H9 (cell line): ENCODE results near the gene EML4. TPM values are rescaled to one million over a fixed set of nuclear protein-coding genes. Genes with fewer than 3 reads are reported as not detected.

Experiments used
- DNase-seq: peaks from one replicate; pipeline ENCODE4 v3.0.0-alpha.2; 2017
- H2AFZ ChIP-seq: one replicate; pipeline ENCODE4 v1.6.1; 2013; ENCODE audit warnings: mild to moderate bottlenecking, low read length, control low read depth, moderate library complexity
- H2AK5ac ChIP-seq: 2 replicates; pipeline ENCODE4 v1.6.1; 2013; ENCODE audit warnings: low read length, control low read depth, mixed read lengths; ENCODE audit not compliant: insufficient read length
- H2BK120ac ChIP-seq: one replicate; pipeline ENCODE4 v1.6.1; 2013; ENCODE audit warnings: low read depth, mild to moderate bottlenecking, low read length, control low read depth, inconsistent platforms; ENCODE audit not compliant: poor library complexity, severe bottlenecking
- H2BK12ac ChIP-seq: 2 replicates; pipeline ENCODE4 v1.6.1; 2013; ENCODE audit warnings: low read length, control low read depth, mixed read lengths, low read depth; ENCODE audit not compliant: insufficient read length
- H2BK15ac ChIP-seq: 2 replicates; pipeline ENCODE4 v1.6.1; 2013; ENCODE audit warnings: low read depth, low read length, control low read depth
- H2BK20ac ChIP-seq: one replicate; pipeline ENCODE4 v1.6.1; 2013; ENCODE audit warnings: low read depth, mild to moderate bottlenecking, low read length, control low read depth, inconsistent platforms; ENCODE audit not compliant: poor library complexity, severe bottlenecking
- H2BK5ac ChIP-seq: 2 replicates; pipeline ENCODE4 v1.6.1; 2013; ENCODE audit warnings: low read length, control low read depth, mixed read lengths; ENCODE audit not compliant: insufficient read length
- H3K14ac ChIP-seq: 2 replicates; pipeline ENCODE4 v1.6.1; 2013; ENCODE audit warnings: low read length, control low read depth; ENCODE audit not compliant: insufficient read depth
- H3K18ac ChIP-seq: 2 replicates; pipeline ENCODE4 v1.6.1; 2013; ENCODE audit warnings: low read depth, mild to moderate bottlenecking, mixed read lengths, low read length, control low read depth; ENCODE audit not compliant: insufficient read length
- H3K23ac ChIP-seq: 2 replicates; pipeline ENCODE4 v1.6.1; 2013; ENCODE audit warnings: low read length, control low read depth, mixed read lengths, low read depth; ENCODE audit not compliant: insufficient read length
- H3K23me2 ChIP-seq: 2 replicates; pipeline ENCODE4 v1.6.1; 2013; ENCODE audit warnings: low read depth, mild to moderate bottlenecking, mixed read lengths, low read length, control low read depth; ENCODE audit not compliant: insufficient read length, poor library complexity, severe bottlenecking
- H3K27ac ChIP-seq: 2 replicates; pipeline ENCODE4 v1.5.1; 2013; ENCODE audit warnings: low read length, control low read depth, mixed read lengths, low read depth; ENCODE audit not compliant: insufficient read length
- H3K27me3 ChIP-seq: 2 replicates; pipeline ENCODE4 v1.6.1; 2013; ENCODE audit warnings: low read length, control low read depth, inconsistent platforms; ENCODE audit not compliant: insufficient read depth
- H3K4ac ChIP-seq: 2 replicates; pipeline ENCODE4 v1.6.1; 2013; ENCODE audit warnings: low read depth, mild to moderate bottlenecking, control low read depth, inconsistent platforms, low read length, moderate library complexity
- H3K4me1 ChIP-seq: 2 replicates; pipeline ENCODE4 v1.6.1; 2013; ENCODE audit warnings: low read length, control low read depth, inconsistent platforms; ENCODE audit not compliant: insufficient read depth
- H3K4me2 ChIP-seq: 2 replicates; pipeline ENCODE4 v1.6.1; 2013; ENCODE audit warnings: low read length, control low read depth, mixed read lengths; ENCODE audit not compliant: insufficient read length, insufficient read depth
- H3K56ac ChIP-seq: 2 replicates; pipeline ENCODE4 v1.6.1; 2013; ENCODE audit warnings: low read depth, mild to moderate bottlenecking, mixed read lengths, low read length, control low read depth; ENCODE audit not compliant: insufficient read length
- H3K79me1 ChIP-seq: 2 replicates; pipeline ENCODE4 v1.6.1; 2013; ENCODE audit warnings: low read depth, mild to moderate bottlenecking, moderate library complexity, low read length, control low read depth, inconsistent platforms; ENCODE audit not compliant: insufficient read depth, poor library complexity, severe bottlenecking
- H3K79me2 ChIP-seq: 2 replicates; pipeline ENCODE4 v1.6.1; 2013; ENCODE audit warnings: low read length, control low read depth, inconsistent platforms; ENCODE audit not compliant: insufficient read depth
- H3K9ac ChIP-seq: 2 replicates; pipeline ENCODE4 v1.6.1; 2013; ENCODE audit warnings: low read length, control low read depth, mixed read lengths; ENCODE audit not compliant: insufficient read length; ENCODE audit errors: extremely low read depth
- H3K9me3 ChIP-seq: one replicate; pipeline ENCODE4 v1.6.1; 2013; ENCODE audit warnings: low read depth, low read length, inconsistent platforms; ENCODE audit not compliant: control insufficient read depth
- H3T11ph ChIP-seq: one replicate; pipeline ENCODE4 v1.6.1; 2013; ENCODE audit warnings: mild to moderate bottlenecking, low read length, control low read depth, inconsistent platforms
- H4K20me1 ChIP-seq: one replicate; pipeline ENCODE4 v1.6.1; 2013; ENCODE audit not compliant: control insufficient read depth, insufficient read length, insufficient read depth
- H4K5ac ChIP-seq: 2 replicates; pipeline ENCODE4 v1.6.1; 2013; ENCODE audit warnings: low read depth, mild to moderate bottlenecking, mixed read lengths, low read length, control low read depth; ENCODE audit not compliant: insufficient read length
- H4K8ac ChIP-seq: replicated peaks from 2 replicates; pipeline ENCODE4 v1.6.1; 2013; ENCODE audit warnings: low read length, control low read depth, mixed read lengths, low read depth; ENCODE audit not compliant: insufficient read length
- H4K91ac ChIP-seq: 2 replicates; pipeline ENCODE4 v1.6.1; 2013; ENCODE audit warnings: low read depth, mild to moderate bottlenecking, moderate library complexity, mixed read lengths, low read length, control low read depth; ENCODE audit not compliant: insufficient read length
- H3K27ac Mint-ChIP-seq, 3 experiments: 2 replicates in 2 of 3; 3 replicates in 1 of 3; pipeline ENCODE4 v1.8.0; 2020 to 2021; ENCODE audit warnings: mixed read lengths in 3 of 3, mild to moderate bottlenecking in 1 of 3, moderate library complexity in 1 of 3
- H3K27me3 Mint-ChIP-seq: 2 replicates; pipeline ENCODE4 v1.8.0; 2021; ENCODE audit warnings: low read depth, mild to moderate bottlenecking, moderate library complexity, mixed read lengths
- H3K36me3 Mint-ChIP-seq, 3 experiments: 2 replicates in 2 of 3; 3 replicates in 1 of 3; pipeline ENCODE4 v1.8.0; 2020 to 2021; ENCODE audit warnings: low read depth in 3 of 3, mixed read lengths in 3 of 3; ENCODE audit not compliant: insufficient read depth in 1 of 3
- H3K4me1 Mint-ChIP-seq, 2 experiments: 2 replicates each; pipeline ENCODE4 v1.8.0; 2020; ENCODE audit warnings: mixed read lengths in 2 of 2
- H3K4me3 Mint-ChIP-seq, 2 experiments: 2 replicates in 1 of 2; 3 replicates in 1 of 2; pipeline ENCODE4 v1.8.0; 2020 to 2021; ENCODE audit warnings: mild to moderate bottlenecking in 2 of 2, mixed read lengths in 2 of 2, moderate library complexity in 1 of 2
- H3K9me3 Mint-ChIP-seq, 2 experiments: 2 replicates in 1 of 2; 3 replicates in 1 of 2; pipeline ENCODE4 v1.8.0; 2020; ENCODE audit warnings: mild to moderate bottlenecking in 2 of 2, mixed read lengths in 2 of 2, moderate library complexity in 1 of 2
- CTCF ChIP-seq: fragments of 200-600 bp; sonication (generic); conservative IDR thresholded peaks from 3 replicates; pipeline ENCODE4 v1.8.0; 2021; ENCODE audit warnings: antibody characterized with exemption, mild to moderate bottlenecking
- WGBS: extraction: QIAGEN DNeasy Blood & Tissue Kit; methylation state at CpG from one replicate; pipeline ENCODE4 v1.1.7; 2013; ENCODE audit warnings: missing lambda C conversion rate, low lambda C conversion rate, mixed read lengths; ENCODE audit not compliant: insufficient read length; ENCODE audit errors: extremely low coverage; 5-methylcytosine and 5-hydroxymethylcytosine counted together
- total RNA-seq: library from RNA; stranded (reverse); gene quantifications from 2 replicates; pipeline ENCODE4 v1.2.1, GENCODE V29; 2021

EML4 gene
- total RNA-seq, 1 experiment from 2014 or later = 68.6 TPM

- H3K36me3 Mint-ChIP-seq = peaks cover 18 to 30% (median 25%) of the 10 kb centered on the region in 3 experiments; a peak in 6 of 7 replicates
- H3K4me3 Mint-ChIP-seq = no peak overlapping the region
- Histone ChIP-seq H3K18ac (no peak overlapping the region), H3K14ac (no peak overlapping the region), H3K79me1 (no peaks in the 10 kb centered on the region), H2BK15ac (no peak overlapping the region), H4K5ac (no peak overlapping the region), H3K4ac (no peak overlapping the region), H3K9me3 (no peaks in the 10 kb centered on the region), H2BK120ac (no peak overlapping the region), H2BK5ac (no peak overlapping the region), H3K23ac (no peak overlapping the region), H3K4me2 (no peak overlapping the region), H3K27ac (no peak overlapping the region), H3K9ac (no peak overlapping the region), H2AFZ (no peak overlapping the region), H2BK20ac (no peak overlapping the region), H2AK5ac (no peak overlapping the region), H3K27me3 (no peaks in the 10 kb centered on the region), H3T11ph (no peak overlapping the region), H3K23me2 (no peaks in the 10 kb centered on the region), H4K8ac (no peak overlapping the region), H4K20me1 (no peaks in the 10 kb centered on the region), H3K4me1 (no peaks in the 10 kb centered on the region), H2BK12ac (no peak overlapping the region), H4K91ac (no peak overlapping the region), H3K79me2 (no peaks in the 10 kb centered on the region), H3K56ac (no peak overlapping the region)
- H3K4me1 Mint-ChIP-seq = peaks cover 8 to 18% of the 10 kb centered on the region in 2 experiments
- H3K9me3 Mint-ChIP-seq = no peaks in the 10 kb centered on the region
- H3K27ac Mint-ChIP-seq = peak overlapping the region in 1 of 3 experiments; percentile 9; a peak in 1 of 7 replicates
- WGBS = no CpG with 5 or more reads among the region's 28 CpGs
- no peaks in the 10 kb centered on the region; the same call in 1 of the 2 replicates for H3K27me3 Mint-ChIP-seq
- TF ChIP-seq CTCF = no peak
- no peak for DNase-seq
Measured at GRCh38 chr2:42337846-42338566, 168.9 kb downstream of the EML4 start.
